ENCODE measurements around the gene ELFN1. TPM values are rescaled to one million over a fixed set of nuclear protein-coding genes. Genes with fewer than 3 reads are reported as not detected.

Gene ELFN1
- polyA plus RNA-seq, 1 donor from 2014 or later = 0.54 TPM

DNA sequence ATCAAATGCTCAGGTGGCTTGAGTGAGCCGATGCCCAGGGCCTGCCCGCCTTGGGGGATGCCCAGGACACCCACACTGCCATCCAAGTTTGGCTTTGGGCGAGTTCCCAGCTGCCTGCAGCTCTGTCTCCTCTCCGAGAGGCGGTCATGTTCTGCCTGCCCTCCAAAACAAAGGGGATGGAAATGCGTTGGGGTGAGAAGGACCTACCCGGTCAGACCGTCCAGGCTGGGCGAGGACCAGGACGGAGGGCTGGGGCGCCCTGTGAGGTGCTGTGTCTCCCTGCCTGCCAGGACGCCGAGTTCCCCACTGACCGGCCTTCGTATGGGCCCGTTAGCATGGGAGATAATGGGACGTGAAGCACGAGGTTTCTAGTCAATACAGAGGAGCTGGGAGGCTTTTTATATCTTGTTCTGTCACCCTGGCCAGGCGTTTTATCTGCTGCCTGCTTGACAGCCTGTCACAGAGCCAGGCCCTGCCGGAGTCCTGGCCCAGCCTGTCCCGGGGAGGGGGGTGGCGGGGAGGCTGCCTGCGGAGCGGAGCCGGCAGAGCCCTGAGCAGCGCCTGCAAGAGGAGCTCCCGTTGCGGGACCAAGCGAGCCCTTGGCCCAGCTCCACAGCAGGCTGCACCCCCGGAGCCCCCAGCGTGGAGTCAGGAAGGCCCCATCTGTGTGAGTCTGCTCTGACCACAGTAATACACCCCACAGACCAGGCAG is 22.0 kb upstream of the ELFN1 start:
- no peak overlapping the region for H3K27ac Mint-ChIP-seq
- peaks cover 25% of the 10 kb centered on the region for H3K27me3 Mint-ChIP-seq

GRCh38 chr7:1649751-1650326 is 20.2 kb upstream of the ELFN1 start:
- Mint-ChIP-seq H3K4me1 (no peaks in the 10 kb centered on the region), H3K4me3 (no peak overlapping the region), H3K27ac (no peak overlapping the region), H3K36me3 (no peaks in the 10 kb centered on the region), H3K9me3 (no peaks in the 10 kb centered on the region), H3K27me3 (peaks cover 27% of the 10 kb centered on the region)

More for the DNA sequence above, 22.0 kb upstream of the ELFN1 start:
- Mint-ChIP-seq H3K36me3 (no peaks in the 10 kb centered on the region), H3K9me3 (no peaks in the 10 kb centered on the region), H3K4me1 (peaks cover 0 to under 1% (median 0%) of the 10 kb centered on the region in 3 donors), H3K4me3 (no peak overlapping the region)

DNA sequence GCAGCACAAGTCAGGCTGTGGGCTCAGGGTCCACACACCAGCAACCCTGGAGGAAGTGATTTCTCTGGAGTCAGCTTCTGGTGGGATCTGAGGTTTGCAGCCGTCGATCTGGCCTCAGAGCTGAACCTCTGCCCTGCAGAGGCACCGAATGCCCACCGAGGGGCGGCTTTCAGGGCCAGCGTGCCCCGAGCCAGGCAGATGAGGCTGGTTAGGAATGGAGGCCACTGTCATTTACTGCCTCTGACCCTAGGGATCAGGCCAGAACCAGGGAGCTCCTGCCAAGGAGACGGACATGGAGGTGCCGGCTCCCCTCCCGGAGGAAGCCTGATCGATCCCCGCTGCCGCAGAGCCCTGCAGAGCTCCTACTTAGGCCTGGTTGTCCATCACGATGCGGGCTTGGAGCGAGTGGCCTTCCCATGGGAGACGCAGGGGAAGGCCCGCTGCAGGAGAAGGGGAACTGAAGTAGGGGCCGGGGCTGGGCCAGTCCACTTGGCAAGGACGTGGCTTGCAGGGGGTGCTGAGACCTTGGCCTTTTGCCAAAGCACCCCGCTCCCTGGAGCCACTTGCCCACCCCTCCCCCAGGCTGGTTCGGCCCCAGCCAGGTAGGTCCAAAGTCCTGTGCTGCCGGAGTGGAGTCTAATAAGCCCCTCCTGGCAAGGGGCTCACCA is 19.6 kb upstream of the ELFN1 start:
- H3K36me3 Mint-ChIP-seq = no peaks in the 10 kb centered on the region
- no peaks in the 10 kb centered on the region for H3K4me1 Mint-ChIP-seq
- H3K9me3 Mint-ChIP-seq = no peaks in the 10 kb centered on the region
- H3K27me3 Mint-ChIP-seq = peaks cover 27% of the 10 kb centered on the region
- H3K4me3 Mint-ChIP-seq = no peak overlapping the region
- no peak overlapping the region for H3K27ac Mint-ChIP-seq

- H3K27ac Mint-ChIP-seq = no peak overlapping the region
These were observed 19.0 kb upstream of the ELFN1 start for GRCh38 chr7:1651031-1651446.

DNA sequence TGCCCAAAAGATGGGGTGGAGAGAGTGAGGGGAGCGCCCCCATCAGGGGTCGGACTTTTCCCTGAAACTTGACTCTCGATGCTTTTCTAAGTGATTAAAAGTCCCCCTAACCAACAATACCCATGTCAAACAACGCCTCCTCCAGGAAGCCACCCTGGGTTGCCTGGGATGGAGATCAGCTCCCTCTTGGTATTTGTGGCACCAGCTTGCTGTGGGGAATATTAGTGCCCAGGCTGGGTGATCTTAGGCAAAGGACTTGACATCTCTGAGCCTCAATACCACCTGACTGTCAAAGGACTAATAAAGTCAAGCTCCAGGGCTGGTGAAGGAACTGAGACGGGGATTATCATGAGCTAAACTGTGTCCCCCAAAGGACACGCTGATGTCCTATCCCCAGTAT is 18.2 kb upstream of the ELFN1 start:
- Mint-ChIP-seq H3K36me3 (no peaks in the 10 kb centered on the region), H3K4me3 (no peak overlapping the region), H3K4me1 (no peaks in the 10 kb centered on the region), H3K27ac (no peak overlapping the region), H3K9me3 (no peaks in the 10 kb centered on the region), H3K27me3 (peaks cover 27% of the 10 kb centered on the region)

More at GRCh38 chr7:1651031-1651446, 19.0 kb upstream of the ELFN1 start:
- Mint-ChIP-seq H3K9me3 (no peaks in the 10 kb centered on the region), H3K4me3 (no peak overlapping the region), H3K27me3 (peaks cover 27% of the 10 kb centered on the region), H3K4me1 (no peaks in the 10 kb centered on the region), H3K36me3 (no peaks in the 10 kb centered on the region)

GRCh38 chr7:1653500-1653899 is 16.6 kb upstream of the ELFN1 start:
- H3K4me1 Mint-ChIP-seq = no peaks in the 10 kb centered on the region
- no peaks in the 10 kb centered on the region for H3K36me3 Mint-ChIP-seq
- H3K27me3 Mint-ChIP-seq = peaks cover 26% of the 10 kb centered on the region
- no peak overlapping the region for H3K4me3 Mint-ChIP-seq
- no peak overlapping the region for H3K27ac Mint-ChIP-seq
- no peaks in the 10 kb centered on the region for H3K9me3 Mint-ChIP-seq

DNA sequence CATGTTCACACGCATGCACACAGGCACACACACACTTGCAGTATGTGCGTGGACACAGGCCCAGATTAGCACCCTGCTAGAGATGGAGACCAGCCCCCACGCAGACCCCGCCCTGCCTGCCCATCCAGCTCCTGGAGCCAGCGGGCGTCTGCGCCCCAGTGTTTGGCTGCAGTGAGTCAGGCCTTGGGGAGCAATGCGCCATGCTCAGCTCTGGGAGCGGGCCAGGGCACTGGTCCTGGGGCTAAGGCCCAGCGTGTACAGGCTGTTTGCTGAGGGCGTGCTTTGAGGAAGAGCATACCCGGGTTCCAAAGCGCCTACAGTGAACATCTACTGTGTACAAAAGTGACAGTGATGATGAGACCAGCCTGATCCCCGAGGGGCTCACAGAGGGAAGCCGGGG is 16.0 kb upstream of the ELFN1 start:
- Mint-ChIP-seq H3K36me3 (no peaks in the 10 kb centered on the region), H3K27ac (no peak overlapping the region), H3K4me3 (no peak overlapping the region), H3K9me3 (no peaks in the 10 kb centered on the region), H3K27me3 (peaks cover 23% of the 10 kb centered on the region), H3K4me1 (no peaks in the 10 kb centered on the region)

GRCh38 chr7:1654738-1655475 is 15.2 kb upstream of the ELFN1 start:
- Mint-ChIP-seq H3K27me3 (peaks cover 19% of the 10 kb centered on the region), H3K9me3 (no peaks in the 10 kb centered on the region), H3K4me1 (no peaks in the 10 kb centered on the region), H3K36me3 (no peaks in the 10 kb centered on the region), H3K4me3 (no peak overlapping the region), H3K27ac (no peak overlapping the region)

DNA sequence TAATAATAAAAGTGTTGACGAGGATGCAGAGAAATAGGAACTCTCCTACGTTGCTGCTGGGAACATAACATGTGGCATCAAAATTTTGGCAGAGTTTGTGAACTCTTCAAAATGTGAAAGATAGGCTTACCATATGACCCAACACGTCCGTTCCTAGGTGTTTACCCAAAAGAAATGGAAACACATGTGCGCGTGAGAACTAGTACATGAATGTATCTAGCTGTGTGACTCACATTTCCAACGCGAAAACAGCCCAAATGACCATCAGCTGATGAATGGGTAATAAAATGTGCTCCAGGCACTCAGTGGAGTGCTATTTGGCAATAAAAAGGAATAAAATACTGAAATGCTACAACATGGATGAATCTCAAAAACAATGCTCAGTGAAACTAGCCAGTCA is 10.4 kb upstream of the ELFN1 start:
- peaks cover 0 to 1% (median 0%) of the 10 kb centered on the region in 3 donors for H3K9me3 Mint-ChIP-seq
- no peaks in the 10 kb centered on the region for H3K4me1 Mint-ChIP-seq
- no peak overlapping the region for H3K4me3 Mint-ChIP-seq
- H3K27me3 Mint-ChIP-seq = peaks cover 34% of the 10 kb centered on the region
- no peak overlapping the region for H3K27ac Mint-ChIP-seq
- H3K36me3 Mint-ChIP-seq = no peaks in the 10 kb centered on the region

DNA sequence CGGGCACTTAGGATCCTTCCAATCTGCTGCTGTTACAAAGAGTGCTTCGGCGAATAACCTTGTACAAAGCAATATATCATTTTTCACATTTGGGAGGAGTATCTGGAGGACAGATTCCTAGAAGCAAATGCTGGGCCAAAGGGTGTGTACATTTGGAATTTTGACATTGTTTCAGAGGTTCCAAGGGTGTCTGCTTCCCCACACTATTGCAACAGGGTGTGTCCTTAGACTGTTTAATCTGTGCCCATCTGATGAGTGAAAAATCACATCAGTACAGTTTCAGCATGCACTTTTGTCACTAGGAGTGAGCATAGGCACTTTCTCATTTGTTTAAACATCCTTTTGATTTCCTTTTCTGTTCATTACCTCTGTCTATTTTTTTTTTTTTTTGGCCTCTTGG is 8.6 kb upstream of the ELFN1 start:
- H3K36me3 Mint-ChIP-seq = no peaks in the 10 kb centered on the region
- peaks cover 30% of the 10 kb centered on the region for H3K27me3 Mint-ChIP-seq
- H3K4me1 Mint-ChIP-seq = no peaks in the 10 kb centered on the region
- peaks cover 0 to 1% (median 0%) of the 10 kb centered on the region in 3 donors for H3K9me3 Mint-ChIP-seq
- no peak overlapping the region for H3K27ac Mint-ChIP-seq
- peak overlapping the region in 1 of 4 donors; percentile 21 for H3K4me3 Mint-ChIP-seq

DNA sequence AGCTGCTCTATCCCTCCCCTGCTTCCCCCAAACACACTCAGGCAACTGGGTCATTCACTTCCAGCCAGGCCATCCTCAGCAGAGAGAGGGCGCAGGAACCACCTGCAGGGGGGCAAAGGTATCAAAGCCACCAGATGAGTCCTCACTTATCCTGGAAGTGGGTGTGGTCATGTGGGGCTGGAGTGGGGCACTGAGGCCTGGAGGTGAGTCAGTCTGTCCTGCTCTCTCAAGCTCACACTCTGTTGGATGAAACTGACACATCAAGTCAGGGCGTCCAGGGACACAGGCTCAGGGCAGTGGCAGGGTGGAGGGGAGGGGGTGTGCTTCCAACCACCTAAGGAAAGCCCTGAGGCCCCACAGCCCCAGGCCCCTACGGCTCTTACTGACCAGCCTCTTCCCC is 8.0 kb upstream of the ELFN1 start:
- Mint-ChIP-seq H3K4me3 (peak overlapping the region in 1 of 4 donors; percentile 21), H3K27ac (no peak overlapping the region), H3K9me3 (peaks cover 0 to 1% (median 0%) of the 10 kb centered on the region in 3 donors), H3K4me1 (no peaks in the 10 kb centered on the region), H3K36me3 (no peaks in the 10 kb centered on the region), H3K27me3 (peaks cover 32% of the 10 kb centered on the region)

GRCh38 chr7:1662767-1663166 is 7.3 kb upstream of the ELFN1 start:
- Mint-ChIP-seq H3K36me3 (no peaks in the 10 kb centered on the region), H3K4me3 (no peak overlapping the region), H3K27ac (no peak overlapping the region), H3K4me1 (no peaks in the 10 kb centered on the region), H3K27me3 (peaks cover 28% of the 10 kb centered on the region), H3K9me3 (peaks cover 0 to 1% (median 0%) of the 10 kb centered on the region in 3 donors)

DNA sequence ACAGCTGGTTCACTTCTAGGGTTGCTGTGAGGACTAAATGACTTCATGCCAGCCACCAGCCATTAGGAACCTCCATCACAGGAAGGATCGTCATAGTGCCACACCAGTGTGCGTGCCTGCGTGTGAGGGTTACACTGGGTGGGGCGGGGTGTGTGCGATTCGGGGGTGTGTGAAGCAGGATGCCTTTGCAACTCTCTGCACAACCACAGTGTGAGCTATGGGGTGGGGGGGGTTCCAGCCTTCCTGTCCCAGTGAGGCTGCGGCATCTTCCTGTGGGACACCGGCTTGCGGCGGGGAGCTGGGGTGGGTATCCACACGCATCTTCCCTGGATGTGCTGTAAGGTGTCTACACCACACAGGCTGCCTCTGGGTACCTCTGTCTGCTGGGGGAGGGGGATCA is 6.9 kb upstream of the ELFN1 start:
- H3K9me3 Mint-ChIP-seq = peaks cover 0 to 1% (median 0%) of the 10 kb centered on the region in 3 donors
- no peaks in the 10 kb centered on the region for H3K36me3 Mint-ChIP-seq
- no peak overlapping the region for H3K4me3 Mint-ChIP-seq
- H3K27ac Mint-ChIP-seq = no peak overlapping the region
- H3K27me3 Mint-ChIP-seq = peaks cover 28% of the 10 kb centered on the region
- H3K4me1 Mint-ChIP-seq = no peaks in the 10 kb centered on the region

GRCh38 chr7:1663857-1664651 is 6.0 kb upstream of the ELFN1 start:
- H3K4me1 Mint-ChIP-seq = peaks cover 0 to 2% (median 1%) of the 10 kb centered on the region in 3 donors
- no peak overlapping the region for H3K4me3 Mint-ChIP-seq
- no peak overlapping the region for H3K27ac Mint-ChIP-seq
- H3K36me3 Mint-ChIP-seq = no peaks in the 10 kb centered on the region
- peaks cover 31% of the 10 kb centered on the region for H3K27me3 Mint-ChIP-seq
- peaks cover 0 to 2% (median 0%) of the 10 kb centered on the region in 3 donors for H3K9me3 Mint-ChIP-seq
